Duodenal mucosa (tissue), 2 donors: ENCODE data around the gene HAND1.

Experiments
- H3K27ac ChIP-seq: one replicate; pipeline ENCODE4 v1.7.0; 2013; ENCODE audit warnings: low read depth, low read length
- H3K27me3 ChIP-seq, 2 donors: one replicate each; pipeline ENCODE4 v1.7.0; 2013; ENCODE audit warnings: low read length in 2 of 2, control low read depth in 1 of 2; ENCODE audit not compliant: insufficient read depth in 2 of 2, control insufficient read depth in 1 of 2
- H3K36me3 ChIP-seq, 2 donors: one replicate each; pipeline ENCODE4 v1.7.0; 2013; ENCODE audit warnings: low read length in 2 of 2, control low read depth in 1 of 2; ENCODE audit not compliant: insufficient read depth in 2 of 2, control insufficient read depth in 1 of 2
- H3K4me1 ChIP-seq, 2 donors: one replicate each; pipeline ENCODE4 v1.7.0; 2013; ENCODE audit warnings: low read length in 2 of 2, control low read depth in 1 of 2; ENCODE audit not compliant: insufficient read depth in 2 of 2, control insufficient read depth in 1 of 2
- H3K4me3 ChIP-seq, 2 donors: one replicate each; pipeline ENCODE4 v1.7.0; 2013; ENCODE audit warnings: low read length in 2 of 2, low read depth in 1 of 2
- H3K9ac ChIP-seq, 2 donors: one replicate each; pipeline ENCODE4 v1.7.0; 2013; ENCODE audit warnings: low read length in 2 of 2, low read depth in 1 of 2
- H3K9me3 ChIP-seq, 2 donors: one replicate each; pipeline ENCODE4 v1.7.0; 2013; ENCODE audit warnings: low read length in 2 of 2, control low read depth in 1 of 2; ENCODE audit not compliant: control insufficient read depth in 1 of 2

HAND1 gene

GRCh38 chr5:154444556-154445421, 33.2 kb downstream of the HAND1 start:
- Histone ChIP-seq H3K9ac (peak overlapping the region; percentile 82 to 93), H3K27ac (no peak overlapping the region), H3K4me3 (peak overlapping the region; percentile 82 to 88), H3K4me1 (peaks cover 22 to 24% of the 10 kb centered on the region in 2 donors), H3K36me3 (peaks cover 13 to 25% of the 10 kb centered on the region in 2 donors), H3K9me3 (no peaks in the 10 kb centered on the region), H3K27me3 (no peaks in the 10 kb centered on the region)

- H3K27ac ChIP-seq = no peak overlapping the region
- H3K27me3 ChIP-seq = no peaks in the 10 kb centered on the region
- H3K4me3 ChIP-seq = no peak overlapping the region
- H3K9ac ChIP-seq = no peak overlapping the region
- peaks cover 6 to 14% of the 10 kb centered on the region in 2 donors for H3K4me1 ChIP-seq
- H3K9me3 ChIP-seq = no peaks in the 10 kb centered on the region
- H3K36me3 ChIP-seq = peaks cover 21 to 36% of the 10 kb centered on the region in 2 donors
These were observed 35.2 kb downstream of the HAND1 start for GRCh38 chr5:154442801-154443200.

GRCh38 chr5:154440540-154440939, 37.5 kb downstream of the HAND1 start:
- peaks cover 23 to 49% of the 10 kb centered on the region in 2 donors for H3K36me3 ChIP-seq
- H3K4me1 ChIP-seq = peaks cover 6% of the 10 kb centered on the region in 2 donors
- no peak overlapping the region for H3K9ac ChIP-seq
- H3K4me3 ChIP-seq = no peak overlapping the region
- H3K27ac ChIP-seq = no peak overlapping the region
- no peaks in the 10 kb centered on the region for H3K9me3 ChIP-seq
- H3K27me3 ChIP-seq = no peaks in the 10 kb centered on the region

- Histone ChIP-seq H3K4me1 (no peaks in the 10 kb centered on the region), H3K9ac (no peak overlapping the region), H3K9me3 (no peaks in the 10 kb centered on the region), H3K4me3 (no peak overlapping the region), H3K27me3 (no peaks in the 10 kb centered on the region), H3K27ac (no peak overlapping the region), H3K36me3 (peaks cover 21 to 49% of the 10 kb centered on the region in 2 donors)
These were observed 40.6 kb downstream of the HAND1 start for GRCh38 chr5:154437281-154437965.

GRCh38 chr5:154435226-154435625, 42.8 kb downstream of the HAND1 start:
- no peaks in the 10 kb centered on the region for H3K27me3 ChIP-seq
- no peak overlapping the region for H3K27ac ChIP-seq
- no peaks in the 10 kb centered on the region for H3K9me3 ChIP-seq
- no peak overlapping the region for H3K9ac ChIP-seq
- peaks cover 12 to 32% of the 10 kb centered on the region in 2 donors for H3K36me3 ChIP-seq
- peaks cover 7 to 16% of the 10 kb centered on the region in 2 donors for H3K4me1 ChIP-seq
- no peak overlapping the region for H3K4me3 ChIP-seq

GRCh38 chr5:154430961-154431630, 46.9 kb downstream of the HAND1 start:
- peaks cover 7 to 18% of the 10 kb centered on the region in 2 donors for H3K4me1 ChIP-seq
- H3K27ac ChIP-seq = no peak overlapping the region
- peak overlapping the region in 1 of 2 donors; percentile 11 for H3K4me3 ChIP-seq
- peaks cover 0 to 11% of the 10 kb centered on the region in 2 donors for H3K36me3 ChIP-seq
- H3K27me3 ChIP-seq = no peaks in the 10 kb centered on the region
- no peak overlapping the region for H3K9ac ChIP-seq
- no peaks in the 10 kb centered on the region for H3K9me3 ChIP-seq

- Histone ChIP-seq H3K9ac (no peak overlapping the region), H3K27me3 (no peaks in the 10 kb centered on the region), H3K36me3 (peaks cover 0 to 5% of the 10 kb centered on the region in 2 donors), H3K27ac (no peak overlapping the region), H3K4me1 (peaks cover 7 to 18% of the 10 kb centered on the region in 2 donors), H3K4me3 (no peak overlapping the region), H3K9me3 (no peaks in the 10 kb centered on the region)
These were observed 47.6 kb downstream of the HAND1 start for GRCh38 chr5:154430466-154430865.

GRCh38 chr5:154429341-154429740, 48.7 kb downstream of the HAND1 start:
- peaks cover 7 to 18% of the 10 kb centered on the region in 2 donors for H3K4me1 ChIP-seq
- no peaks in the 10 kb centered on the region for H3K9me3 ChIP-seq
- H3K36me3 ChIP-seq = no peaks in the 10 kb centered on the region
- no peak overlapping the region for H3K27ac ChIP-seq
- no peak overlapping the region for H3K4me3 ChIP-seq
- no peak overlapping the region for H3K9ac ChIP-seq
- no peaks in the 10 kb centered on the region for H3K27me3 ChIP-seq

GRCh38 chr5:154428208-154428607, 49.8 kb downstream of the HAND1 start:
- no peaks in the 10 kb centered on the region for H3K27me3 ChIP-seq
- no peaks in the 10 kb centered on the region for H3K36me3 ChIP-seq
- H3K27ac ChIP-seq = no peak overlapping the region
- no peak overlapping the region for H3K4me3 ChIP-seq
- H3K9me3 ChIP-seq = no peaks in the 10 kb centered on the region
- no peak overlapping the region for H3K9ac ChIP-seq
- peaks cover 7 to 18% of the 10 kb centered on the region in 2 donors for H3K4me1 ChIP-seq
